AG09309 (cell line): Measurements from ENCODE around the gene MEOX2.

Experiments used
- DNase-seq: peaks from one replicate; pipeline ENCODE4 v3.0.0-alpha.2; 2010; ENCODE audit warnings: low read depth
- H3K4me3 ChIP-seq: 2 replicates; pipeline ENCODE4 v1.5.1; 2011; ENCODE audit warnings: mild to moderate bottlenecking, low read depth, low read length, moderate library complexity; ENCODE audit not compliant: control insufficient read depth
- TF ChIP-seq, protein P1 (sequence below): IDR thresholded peaks from 2 replicates; pipeline ENCODE4 v1.5.1; 2011; ENCODE audit warnings: mild to moderate bottlenecking, low read depth, low read length, inconsistent platforms; ENCODE audit not compliant: insufficient read depth, control insufficient read depth; ENCODE audit errors: missing control alignments

Gene MEOX2

DNA sequence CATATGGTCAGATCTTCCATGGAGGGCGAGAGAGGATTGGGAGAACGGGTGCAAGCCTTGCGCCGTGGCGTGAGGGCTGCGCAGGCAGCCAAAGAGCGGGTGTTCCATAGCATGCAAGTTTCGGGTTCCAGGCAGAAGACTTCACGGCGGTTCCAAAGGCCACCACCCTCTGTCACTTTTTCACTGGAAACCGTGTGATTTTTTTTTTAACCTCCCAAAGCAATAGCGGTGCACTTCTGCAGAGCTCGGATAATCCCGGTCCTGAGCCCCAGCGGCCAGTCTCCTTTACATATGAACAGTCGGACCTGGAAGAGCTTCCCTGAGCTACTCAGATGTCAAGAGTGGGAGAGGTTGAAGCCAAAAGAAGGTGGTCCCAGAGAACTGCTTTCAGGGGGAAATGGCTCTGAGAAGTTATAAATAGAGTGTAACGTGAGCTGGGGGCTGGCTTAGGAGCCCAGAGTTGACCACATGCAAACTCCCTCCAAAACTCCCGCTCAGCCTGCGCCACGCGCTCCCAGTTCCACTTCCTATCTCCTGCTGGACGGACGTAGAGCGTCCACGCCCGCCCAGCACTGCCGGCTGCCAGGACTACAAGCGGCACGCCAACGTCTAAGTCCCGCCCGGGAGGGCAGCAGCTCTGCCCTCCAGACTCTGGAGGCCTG lies at the start of gene MEOX2:
Gene MEOX2 (minus strand): TSS at position 389 of the 662 bp plus-strand sequence. CDS start 281 bp downstream, at position 108.
- peak within 1 kb of the TSS; percentile 57 for H3K4me3 ChIP-seq
- no peak for DNase-seq
- TF ChIP-seq, protein P1, sequence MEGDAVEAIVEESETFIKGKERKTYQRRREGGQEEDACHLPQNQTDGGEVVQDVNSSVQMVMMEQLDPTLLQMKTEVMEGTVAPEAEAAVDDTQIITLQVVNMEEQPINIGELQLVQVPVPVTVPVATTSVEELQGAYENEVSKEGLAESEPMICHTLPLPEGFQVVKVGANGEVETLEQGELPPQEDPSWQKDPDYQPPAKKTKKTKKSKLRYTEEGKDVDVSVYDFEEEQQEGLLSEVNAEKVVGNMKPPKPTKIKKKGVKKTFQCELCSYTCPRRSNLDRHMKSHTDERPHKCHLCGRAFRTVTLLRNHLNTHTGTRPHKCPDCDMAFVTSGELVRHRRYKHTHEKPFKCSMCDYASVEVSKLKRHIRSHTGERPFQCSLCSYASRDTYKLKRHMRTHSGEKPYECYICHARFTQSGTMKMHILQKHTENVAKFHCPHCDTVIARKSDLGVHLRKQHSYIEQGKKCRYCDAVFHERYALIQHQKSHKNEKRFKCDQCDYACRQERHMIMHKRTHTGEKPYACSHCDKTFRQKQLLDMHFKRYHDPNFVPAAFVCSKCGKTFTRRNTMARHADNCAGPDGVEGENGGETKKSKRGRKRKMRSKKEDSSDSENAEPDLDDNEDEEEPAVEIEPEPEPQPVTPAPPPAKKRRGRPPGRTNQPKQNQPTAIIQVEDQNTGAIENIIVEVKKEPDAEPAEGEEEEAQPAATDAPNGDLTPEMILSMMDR, result no peak

DNA sequence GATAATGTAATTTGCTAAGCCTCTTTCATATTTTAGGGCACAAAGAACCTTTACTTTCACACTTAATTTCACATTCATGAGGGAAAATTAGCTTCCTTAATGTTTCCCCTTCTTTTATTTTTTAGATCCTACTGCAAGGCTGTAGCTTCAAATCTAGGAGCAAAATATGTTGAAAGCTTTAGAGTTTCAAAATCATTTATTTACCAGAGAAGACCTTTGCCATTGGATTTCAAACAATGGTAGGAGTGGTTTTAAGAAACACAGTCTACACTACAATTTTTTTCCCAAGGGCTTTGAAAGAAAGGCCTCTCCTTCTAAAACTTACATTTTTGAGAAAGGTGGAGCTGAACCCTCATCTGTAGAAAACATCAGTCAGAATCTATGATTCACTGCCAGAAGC lies 43.3 kb upstream of the MEOX2 start:
- no peak overlapping the region for H3K4me3 ChIP-seq
- TF ChIP-seq, protein P1, result no peak
- no peak for DNase-seq

DNA sequence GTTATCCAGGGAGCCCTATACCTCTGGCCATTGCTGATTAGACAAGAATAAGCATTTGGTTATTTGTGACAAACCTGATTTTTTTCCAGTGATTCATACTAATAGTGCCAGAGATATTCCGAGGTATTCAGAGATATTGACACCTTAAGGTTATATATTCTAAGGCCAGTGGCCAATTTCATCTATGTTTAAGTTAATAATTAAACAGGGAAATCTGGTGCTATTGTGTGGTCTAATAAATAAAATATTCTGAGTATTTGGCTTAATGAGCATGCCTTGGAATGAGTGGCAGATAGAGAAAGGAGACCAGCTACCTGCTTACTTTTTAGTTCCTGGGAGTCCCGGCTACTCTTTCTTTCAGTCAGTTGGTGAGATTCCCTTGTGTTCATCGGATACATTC lies 38.6 kb upstream of the MEOX2 start:
- TF ChIP-seq, protein P1, result no peak
- no peak for DNase-seq
- H3K4me3 ChIP-seq, result no peak overlapping the region

DNA sequence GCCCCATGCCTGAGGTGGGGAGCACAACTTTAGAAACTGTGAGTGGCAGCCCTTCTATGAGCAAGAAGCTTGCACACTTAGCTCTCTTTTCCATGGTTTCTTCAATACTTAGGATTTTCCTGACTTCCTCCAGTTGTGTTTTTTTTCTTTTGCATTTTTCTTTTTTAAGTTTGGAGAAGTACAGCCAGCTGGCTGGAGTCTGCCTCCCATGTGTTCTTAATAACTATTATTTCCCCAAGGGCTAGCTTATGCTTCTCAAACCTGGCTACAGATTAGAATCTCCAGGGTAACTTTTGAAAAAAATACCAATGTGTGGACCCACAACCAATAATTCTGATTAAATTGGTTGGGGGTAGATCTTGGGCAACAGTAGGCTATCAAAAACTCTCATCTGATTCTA lies 37.4 kb upstream of the MEOX2 start:
- no peak overlapping the region for H3K4me3 ChIP-seq
- TF ChIP-seq, protein P1, result no peak
- DNase-seq, result no peak

DNA sequence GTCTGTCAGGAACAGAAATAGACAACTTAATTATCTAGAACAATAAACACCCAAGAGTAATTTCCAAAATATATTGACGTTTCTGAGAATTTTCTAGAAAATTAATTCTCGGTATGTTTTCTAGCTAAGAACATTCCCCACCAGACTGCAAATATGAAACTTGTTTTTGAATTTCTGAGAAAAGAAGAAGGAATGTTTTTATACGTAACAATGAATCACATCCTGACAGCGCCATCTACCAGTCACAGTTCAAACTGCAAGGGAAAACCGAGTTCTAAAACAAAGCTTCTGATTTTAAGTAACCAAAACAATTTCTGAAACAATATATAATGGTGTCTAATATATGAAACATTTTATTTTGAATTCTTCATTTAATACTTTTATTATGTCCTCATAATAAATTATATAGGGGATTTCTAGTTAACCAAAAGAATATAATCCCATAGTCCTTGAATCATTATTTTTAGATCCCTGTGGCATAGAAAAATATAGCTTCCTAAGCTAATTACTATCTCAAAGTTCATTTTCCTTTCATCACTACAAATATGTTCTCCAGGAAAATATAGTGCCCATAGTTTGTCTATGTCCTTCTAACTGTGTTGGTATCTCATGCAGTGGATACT lies 34.5 kb upstream of the MEOX2 start:
- TF ChIP-seq, protein P1, result peak; percentile 70
- DNase-seq, result peak; percentile 20
- no peak overlapping the region for H3K4me3 ChIP-seq

DNA sequence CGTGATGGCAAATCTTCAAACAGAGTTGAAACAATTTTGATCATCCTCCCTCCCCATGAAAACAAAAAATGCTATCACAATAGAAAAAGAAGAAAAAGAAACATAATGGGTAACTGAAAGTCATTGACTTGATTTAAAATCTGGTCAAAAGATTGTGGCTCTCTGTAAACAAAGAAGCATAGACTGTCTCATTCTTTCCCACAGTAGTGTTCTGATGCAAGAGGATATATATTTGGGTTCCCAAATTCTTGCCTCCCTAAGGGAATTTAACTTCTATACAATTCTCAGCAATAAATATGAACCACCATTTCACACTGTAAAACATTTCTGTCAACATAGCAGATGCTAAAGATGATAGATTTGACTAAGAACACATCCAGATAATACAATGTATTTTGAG lies 32.8 kb upstream of the MEOX2 start:
- DNase-seq, result no peak
- TF ChIP-seq, protein P1, result no peak
- no peak overlapping the region for H3K4me3 ChIP-seq
